Fibroblast of lung (primary cell): ENCODE measurements around the gene TIGD4.

Experiments used
- CTCF ChIP-seq, 2 donors: IDR thresholded peaks in 1 of 2; conservative IDR thresholded peaks in 1 of 2; 1 replicate in 1 of 2; 2 replicates in 1 of 2; pipeline ENCODE4 v1.5.1; 2011 to 2012; ENCODE audit warnings: low read length in 2 of 2, control low read depth in 1 of 2, inconsistent platforms in 1 of 2, low read depth in 1 of 2, mild to moderate bottlenecking in 1 of 2
- EZH2 ChIP-seq: IDR thresholded peaks from 2 replicates; pipeline ENCODE4 v1.5.1; 2012; ENCODE audit warnings: low read length, control low read depth, mild to moderate bottlenecking; ENCODE audit errors: missing control alignments

DNA sequence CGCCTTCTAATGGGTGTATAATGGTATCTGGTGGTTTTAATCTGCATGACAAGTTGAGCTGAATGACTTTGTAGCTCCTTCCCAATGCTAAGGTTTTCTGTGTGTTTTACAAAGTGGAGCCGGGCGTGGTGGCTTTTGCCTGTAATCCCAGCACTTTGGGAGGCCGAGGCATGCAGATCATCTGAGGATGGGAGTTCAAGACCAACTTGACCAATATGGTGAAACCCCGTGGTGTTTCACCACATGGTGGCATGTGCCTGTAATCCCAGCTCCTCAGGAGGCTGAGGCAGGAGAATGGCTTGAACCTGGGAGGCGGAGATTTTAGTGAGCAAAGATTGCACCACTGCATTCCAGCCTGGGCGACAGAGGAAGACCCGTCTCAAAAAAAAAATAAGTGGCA is 29.1 kb upstream of the TIGD4 start:
- TF ChIP-seq CTCF (conservative IDR thresholded peaks at IDR 0.05 in 1 of 2, IDR thresholded peaks at IDR 0.05 in 1 of 2; ENCODE audit: low read depth in 1 of 2, low read length in 2 of 2) = no peak
- TF ChIP-seq EZH2 = no peak
